ENCODE measurements around the gene MARCKS. TPM values are rescaled to one million over a fixed set of nuclear protein-coding genes. Genes with fewer than 3 reads are reported as not detected.
A peak's percentile ranks its signal among the peaks of the same experiment; 100 is the strongest.

MARCKS gene
- total RNA-seq (10 to 100 TPM in 1 of 5 experiments, 1 to 10 TPM in 3, under 1 TPM in 1; 0.05 to 31.6 (median 4.7) TPM), polyA plus RNA-seq (not detected), total RNA-seq (not detected)

- ATAC-seq (peak; percentile 55), DNase-seq (peak in 6 of 9 donors; percentile 5 to 41 (median 29))
- H3K4me1 ChIP-seq (ENCODE audit: control insufficient read depth in 2 of 2, insufficient read depth in 2 of 2, low read length in 2 of 2) = peaks cover 18 to 40% of the 10 kb centered on the region in 2 donors
- no peaks in the 10 kb centered on the region for H3K9me3 ChIP-seq (ENCODE audit: control insufficient read depth in 2 of 3, low read length in 3 of 3)
- Mint-ChIP-seq H3K36me3 (peaks cover 0 to 8% (median 2%) of the 10 kb centered on the region in 5 donors), H3K4me3 (no peak within 1 kb of the TSS), H3K27me3 (peaks cover 36 to 39% (median 38%) of the 10 kb centered on the region in 5 donors), H3K9me3 (peaks cover 0 to 15% (median 4%) of the 10 kb centered on the region in 11 donors), H3K4me1 (peaks cover 5 to 14% (median 9%) of the 10 kb centered on the region in 7 donors), H3K27ac (peak within 1 kb of the TSS in 3 of 9 donors; percentile 22 to 65 (median 62))
- ChIA-PET CTCF (no interaction called here), POLR2A (no interaction called here)
- peaks cover 15 to 44% of the 10 kb centered on the region in 2 donors for H3K27me3 ChIP-seq (ENCODE audit: control insufficient read depth in 2 of 2, insufficient read depth in 2 of 2, low read length in 2 of 2)
- no peaks in the 10 kb centered on the region for H3K36me3 ChIP-seq (ENCODE audit: control insufficient read depth in 2 of 3, insufficient read depth in 3 of 3, low read length in 3 of 3)
- intact Hi-C loops (cut with micrococcal nuclease) = loop anchor here (2.0 to 5.0 kb wide), 2 partner anchors 114 to 1570 kb away; partner anchors contain the start of gene HDAC2 (in 1 of the 2)
- H3K27ac ChIP-seq (ENCODE audit: low read depth, low read length) = no peak within 1 kb of the TSS
- H3K4me3 ChIP-seq (ENCODE audit: low read length) = peak within 1 kb of the TSS; percentile 64
Observed at GRCh38 chr6:113856625-113857555, at the start of gene MARCKS. TSS of gene MARCKS (plus strand) at chr6:113857345. CDS start at chr6:113857746, 401 bp downstream.

- Mint-ChIP-seq H3K27me3 (peaks cover 0 to 14% (median 5%) of the 10 kb centered on the region in 5 donors), H3K9me3 (peaks cover 0 to 2% (median 0%) of the 10 kb centered on the region in 11 donors), H3K27ac (peak overlapping the region in 2 of 9 donors; percentile 5 to 17), H3K36me3 (no peaks in the 10 kb centered on the region), H3K4me3 (peak overlapping the region in 2 of 10 donors; percentile 3 to 32), H3K4me1 (peaks cover 5 to 10% (median 6%) of the 10 kb centered on the region in 7 donors)
- intact Hi-C loops (cut with micrococcal nuclease) = no loop called here
- H3K4me1 ChIP-seq (ENCODE audit: control insufficient read depth in 2 of 2, insufficient read depth in 2 of 2, low read length in 2 of 2) = no peaks in the 10 kb centered on the region
- POLR2A ChIA-PET = no interaction called here
- CTCF ChIA-PET = interaction anchor here (0.5 kb wide), 1 partner anchor 953 kb away, joined by 7 read pairs; no protein-coding TSS in a partner anchor
- H3K36me3 ChIP-seq (ENCODE audit: control insufficient read depth in 2 of 3, insufficient read depth in 3 of 3, low read length in 3 of 3) = no peaks in the 10 kb centered on the region
- H3K27ac ChIP-seq (ENCODE audit: low read depth, low read length) = no peak overlapping the region
- H3K4me3 ChIP-seq (ENCODE audit: low read length) = no peak overlapping the region
- DNase-seq = no peak
- peak; percentile 67 for ATAC-seq
- H3K9me3 ChIP-seq (ENCODE audit: control insufficient read depth in 2 of 3, low read length in 3 of 3) = no peaks in the 10 kb centered on the region
- no peaks in the 10 kb centered on the region for H3K27me3 ChIP-seq (ENCODE audit: control insufficient read depth in 2 of 2, insufficient read depth in 2 of 2, low read length in 2 of 2)
Observed at GRCh38 chr6:113809826-113810225, 47.3 kb upstream of the MARCKS start.

GRCh38 chr6:113813142-113813541 is 44.0 kb upstream of the MARCKS start:
- H3K36me3 Mint-ChIP-seq = no peaks in the 10 kb centered on the region
- Histone ChIP-seq H3K4me3 (ENCODE audit: low read length) (no peak overlapping the region), H3K27ac (ENCODE audit: low read depth, low read length) (no peak overlapping the region), H3K4me1 (ENCODE audit: control insufficient read depth in 2 of 2, insufficient read depth in 2 of 2, low read length in 2 of 2) (no peaks in the 10 kb centered on the region), H3K27me3 (ENCODE audit: control insufficient read depth in 2 of 2, insufficient read depth in 2 of 2, low read length in 2 of 2) (no peaks in the 10 kb centered on the region), H3K36me3 (ENCODE audit: control insufficient read depth in 2 of 3, insufficient read depth in 3 of 3, low read length in 3 of 3) (no peaks in the 10 kb centered on the region), H3K9me3 (ENCODE audit: control insufficient read depth in 2 of 3, low read length in 3 of 3) (no peaks in the 10 kb centered on the region)
- H3K27me3 Mint-ChIP-seq = peaks cover 0 to 14% (median 6%) of the 10 kb centered on the region in 5 donors
- ChIA-PET CTCF (no interaction called here), POLR2A (no interaction called here)
- intact Hi-C loops (cut with micrococcal nuclease) = no loop called here
- DNase-seq (no peak), ATAC-seq (no peak)
- peaks cover 2 to 10% (median 6%) of the 10 kb centered on the region in 7 donors for H3K4me1 Mint-ChIP-seq
- H3K4me3 Mint-ChIP-seq = no peak overlapping the region
- H3K27ac Mint-ChIP-seq = no peak overlapping the region
- H3K9me3 Mint-ChIP-seq = no peaks in the 10 kb centered on the region

- H3K4me1 ChIP-seq (ENCODE audit: control insufficient read depth in 2 of 2, insufficient read depth in 2 of 2, low read length in 2 of 2) = no peaks in the 10 kb centered on the region
- H3K36me3 ChIP-seq (ENCODE audit: control insufficient read depth in 2 of 3, insufficient read depth in 3 of 3, low read length in 3 of 3) = no peaks in the 10 kb centered on the region
- CTCF ChIA-PET = no interaction called here
- no peaks in the 10 kb centered on the region for H3K27me3 ChIP-seq (ENCODE audit: control insufficient read depth in 2 of 2, insufficient read depth in 2 of 2, low read length in 2 of 2)
- Mint-ChIP-seq H3K9me3 (peaks cover 0 to 3% (median 0%) of the 10 kb centered on the region in 11 donors), H3K36me3 (no peaks in the 10 kb centered on the region), H3K4me1 (peaks cover 0 to 3% (median 0%) of the 10 kb centered on the region in 7 donors), H3K27me3 (peaks cover 8 to 25% (median 20%) of the 10 kb centered on the region in 5 donors), H3K27ac (no peak overlapping the region), H3K4me3 (no peak overlapping the region)
- no peak for DNase-seq
- POLR2A ChIA-PET = no interaction called here
- intact Hi-C loops (cut with micrococcal nuclease) = no loop called here
- H3K4me3 ChIP-seq (ENCODE audit: low read length) = no peak overlapping the region
- no peak for ATAC-seq
- H3K27ac ChIP-seq (ENCODE audit: low read depth, low read length) = no peak overlapping the region
- no peaks in the 10 kb centered on the region for H3K9me3 ChIP-seq (ENCODE audit: control insufficient read depth in 2 of 3, low read length in 3 of 3)
Observed at GRCh38 chr6:113818578-113818977, 38.6 kb upstream of the MARCKS start.

GRCh38 chr6:113819169-113819830 is 37.8 kb upstream of the MARCKS start:
- Mint-ChIP-seq H3K27ac (no peak overlapping the region), H3K27me3 (peaks cover 8 to 20% (median 16%) of the 10 kb centered on the region in 5 donors), H3K4me1 (peaks cover 0 to 3% (median 0%) of the 10 kb centered on the region in 7 donors), H3K36me3 (no peaks in the 10 kb centered on the region), H3K4me3 (no peak overlapping the region), H3K9me3 (peaks cover 0 to 3% (median 0%) of the 10 kb centered on the region in 11 donors)
- no peaks in the 10 kb centered on the region for H3K36me3 ChIP-seq (ENCODE audit: control insufficient read depth in 2 of 3, insufficient read depth in 3 of 3, low read length in 3 of 3)
- H3K27ac ChIP-seq (ENCODE audit: low read depth, low read length) = no peak overlapping the region
- DNase-seq (no peak), ATAC-seq (no peak)
- no peaks in the 10 kb centered on the region for H3K27me3 ChIP-seq (ENCODE audit: control insufficient read depth in 2 of 2, insufficient read depth in 2 of 2, low read length in 2 of 2)
- CTCF ChIA-PET = no interaction called here
- no peaks in the 10 kb centered on the region for H3K4me1 ChIP-seq (ENCODE audit: control insufficient read depth in 2 of 2, insufficient read depth in 2 of 2, low read length in 2 of 2)
- H3K9me3 ChIP-seq (ENCODE audit: control insufficient read depth in 2 of 3, low read length in 3 of 3) = no peaks in the 10 kb centered on the region
- intact Hi-C loops (cut with micrococcal nuclease) = no loop called here
- POLR2A ChIA-PET = no interaction called here
- no peak overlapping the region for H3K4me3 ChIP-seq (ENCODE audit: low read length)

GRCh38 chr6:113820761-113821160 is 36.4 kb upstream of the MARCKS start:
- no peaks in the 10 kb centered on the region for H3K4me1 ChIP-seq (ENCODE audit: control insufficient read depth in 2 of 2, insufficient read depth in 2 of 2, low read length in 2 of 2)
- H3K27ac ChIP-seq (ENCODE audit: low read depth, low read length) = no peak overlapping the region
- no peak overlapping the region for H3K4me3 ChIP-seq (ENCODE audit: low read length)
- Mint-ChIP-seq H3K27ac (no peak overlapping the region), H3K4me3 (no peak overlapping the region), H3K27me3 (peaks cover 8 to 20% (median 15%) of the 10 kb centered on the region in 5 donors), H3K36me3 (no peaks in the 10 kb centered on the region), H3K9me3 (peaks cover 0 to 3% (median 0%) of the 10 kb centered on the region in 11 donors), H3K4me1 (peaks cover 0 to 3% (median 0%) of the 10 kb centered on the region in 7 donors)
- no peaks in the 10 kb centered on the region for H3K27me3 ChIP-seq (ENCODE audit: control insufficient read depth in 2 of 2, insufficient read depth in 2 of 2, low read length in 2 of 2)
- no peaks in the 10 kb centered on the region for H3K9me3 ChIP-seq (ENCODE audit: control insufficient read depth in 2 of 3, low read length in 3 of 3)
- no peaks in the 10 kb centered on the region for H3K36me3 ChIP-seq (ENCODE audit: control insufficient read depth in 2 of 3, insufficient read depth in 3 of 3, low read length in 3 of 3)
- POLR2A ChIA-PET = no interaction called here
- DNase-seq (no peak), ATAC-seq (no peak)
- intact Hi-C loops (cut with micrococcal nuclease) = no loop called here
- CTCF ChIA-PET = no interaction called here

Data from naive thymus-derived CD4-positive, alpha-beta T cell (primary cell).